ENCODE measurements around the gene BOC. TPM values are rescaled to one million over a fixed set of nuclear protein-coding genes. Genes with fewer than 3 reads are reported as not detected.

BOC gene
- total and polyA plus RNA-seq, 2 of the 8 experiments (the other 6 are each of a cell fraction or from before 2014, with no cell fraction given), result 6.9 to 9.3 TPM

GRCh38 chr3:113234028-113234427 lies 22.7 kb downstream of the BOC start (continued):
- TF ChIP-seq GTF2F1 (IDR thresholded peaks at IDR 0.05; ENCODE audit: borderline replicate concordance, low read depth, low read length), result no peak
